Stimulated activated CD8-positive, alpha-beta memory T cell treated with anti-CD3 and anti-CD28 coated beads, Interleukin-7, amount 100 ng/mL, for 4 hours (primary cell): ENCODE data around the gene CTSL.
"Not testable (repeated sequence)": the region's sequence is repeated elsewhere in the genome, so short reads cannot be mapped to it uniquely, and the experiment has no call there.

ENCODE experiments used
- DNase-seq, 2 donors: peaks; one replicate each; pipeline ENCODE4 v3.0.0-alpha.2; 2020; ENCODE audit warnings: low read depth in 2 of 2

Gene CTSL

DNA sequence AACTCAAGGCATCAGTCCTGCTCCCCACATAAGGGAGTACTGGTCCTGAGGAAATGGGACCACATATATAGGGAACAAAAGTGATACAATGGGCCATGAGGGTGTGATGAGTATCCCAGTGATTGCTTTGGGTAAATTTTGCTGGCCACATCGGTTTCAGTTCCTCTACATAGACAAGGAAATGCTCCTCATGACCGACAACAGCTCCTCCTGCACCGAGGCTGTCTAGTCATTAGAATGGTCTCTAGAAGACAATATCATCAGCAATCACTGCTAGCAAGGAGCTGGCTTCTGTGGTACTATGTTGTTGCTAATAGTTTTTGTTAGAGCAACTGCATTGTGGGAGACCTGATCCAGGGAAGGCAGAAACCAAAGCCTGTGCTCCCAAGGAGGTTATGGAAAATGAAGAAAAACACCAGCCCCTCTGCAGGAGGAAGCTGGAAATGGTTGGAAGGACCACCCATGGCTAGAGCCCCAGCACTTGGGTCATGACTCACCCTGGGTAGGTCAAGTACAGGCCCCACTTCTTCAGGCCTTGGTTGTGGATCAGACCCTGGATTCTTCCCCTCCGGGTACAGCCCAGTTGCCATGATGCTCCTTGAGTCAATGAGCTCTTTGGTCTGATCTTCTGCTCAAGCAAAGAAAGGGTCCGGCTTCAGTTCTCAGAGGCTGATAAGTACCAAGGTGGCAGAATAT lies 3.4 kb upstream of the CTSL start:
- DNase-seq, result no peak

DNA sequence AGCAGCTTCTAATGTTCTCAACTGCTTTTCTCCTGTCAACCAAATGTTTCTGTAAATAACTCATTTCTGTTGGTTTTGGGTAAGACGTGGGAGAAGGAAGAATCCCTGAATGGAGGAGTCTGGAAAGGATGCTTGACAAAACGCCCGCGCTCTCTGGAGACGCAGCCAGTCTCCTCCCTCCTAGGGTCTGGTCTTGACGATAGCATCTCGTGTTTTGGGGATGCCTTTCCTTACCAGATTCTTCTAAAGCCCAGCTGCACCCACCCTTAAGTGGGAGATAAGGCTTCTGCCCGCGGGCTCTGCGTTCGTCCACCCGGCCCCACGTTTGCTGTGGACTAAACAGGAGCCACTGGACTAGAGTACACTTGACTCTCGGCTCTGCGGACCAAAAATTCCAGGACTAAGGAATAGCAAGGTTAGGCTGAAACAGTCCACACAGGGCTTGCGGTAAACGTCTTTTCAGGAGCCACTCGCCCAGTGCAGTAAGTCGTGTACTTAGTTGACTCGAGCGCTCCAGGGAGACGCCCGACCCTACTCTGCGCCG lies 491 bp upstream of the CTSL start:
- no peak for DNase-seq

DNA sequence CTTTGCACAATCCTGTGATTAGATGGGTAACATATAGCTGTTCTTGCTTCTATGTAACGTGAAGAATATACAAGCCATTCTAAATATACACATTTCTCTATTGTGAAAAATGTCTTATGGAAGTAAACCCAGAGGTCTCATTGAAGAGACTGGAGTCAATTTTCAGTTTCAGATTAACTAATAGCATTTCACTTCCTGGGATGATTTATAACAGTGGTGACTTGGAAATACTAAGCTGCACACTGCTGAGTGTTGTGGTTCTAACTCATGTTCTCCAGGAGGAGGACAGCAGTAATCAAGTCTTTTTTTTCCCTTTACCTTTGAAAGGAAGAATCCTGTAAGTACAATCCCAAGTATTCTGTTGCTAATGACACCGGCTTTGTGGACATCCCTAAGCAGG lies 3.3 kb downstream of the CTSL start:
- DNase-seq, result no peak

DNA sequence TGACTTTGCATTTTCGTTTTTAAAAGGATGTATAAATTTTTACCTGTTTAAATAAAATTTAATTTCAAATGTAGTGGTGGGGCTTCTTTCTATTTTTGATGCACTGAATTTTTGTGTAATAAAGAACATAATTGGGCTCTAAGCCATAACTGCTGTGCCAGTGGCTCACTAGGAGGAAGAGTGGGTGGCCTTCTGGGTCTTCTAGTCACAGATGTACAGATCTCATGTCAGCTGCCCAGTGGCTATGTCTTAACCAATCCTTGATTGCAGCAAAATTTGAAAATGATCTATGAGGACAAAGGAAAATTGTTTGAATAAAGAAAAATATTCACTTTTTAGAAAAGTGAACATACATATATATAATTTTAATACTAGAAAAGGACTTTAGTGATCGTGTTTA lies 5.4 kb downstream of the CTSL start:
- no peak for DNase-seq

DNA sequence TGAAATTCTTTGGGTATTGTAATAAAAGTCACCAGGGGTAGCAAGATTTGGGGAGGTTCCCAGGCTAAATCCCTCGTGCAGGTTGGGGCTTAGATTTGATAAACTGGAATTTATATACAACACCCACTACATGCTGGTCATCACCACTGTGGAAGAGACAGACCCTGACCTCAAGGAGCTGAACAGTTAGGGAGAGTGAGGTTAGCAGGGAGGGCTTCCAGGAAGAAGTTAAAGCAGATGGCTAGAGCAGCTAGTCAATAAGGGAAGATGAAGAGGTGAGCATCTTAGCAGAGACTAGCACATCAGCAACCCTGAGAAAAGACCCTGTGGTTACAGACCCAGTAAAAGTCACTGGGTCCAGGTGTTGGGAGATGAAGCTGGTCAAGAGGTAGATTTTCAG lies 6.4 kb downstream of the CTSL start:
- DNase-seq, result no peak

DNA sequence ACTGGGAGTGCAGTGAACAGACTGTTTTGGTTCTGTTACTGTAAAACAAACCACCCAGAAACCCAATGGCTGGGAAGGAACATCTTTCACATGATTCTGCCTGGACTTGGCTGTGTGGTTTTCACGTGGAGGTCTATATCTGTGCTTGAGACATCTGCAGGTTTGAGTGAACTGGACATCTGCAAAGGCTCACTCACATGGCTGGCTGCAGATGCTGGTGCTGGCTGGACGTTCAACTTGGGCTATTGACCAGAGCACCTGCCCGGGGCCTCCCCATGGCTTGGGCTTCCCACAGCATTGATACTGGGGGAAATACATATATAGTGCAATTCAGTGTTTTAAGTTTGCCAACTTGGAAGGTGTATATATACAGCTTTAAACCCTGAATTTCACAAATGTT lies 6.8 kb downstream of the CTSL start:
- DNase-seq, result no peak

DNA sequence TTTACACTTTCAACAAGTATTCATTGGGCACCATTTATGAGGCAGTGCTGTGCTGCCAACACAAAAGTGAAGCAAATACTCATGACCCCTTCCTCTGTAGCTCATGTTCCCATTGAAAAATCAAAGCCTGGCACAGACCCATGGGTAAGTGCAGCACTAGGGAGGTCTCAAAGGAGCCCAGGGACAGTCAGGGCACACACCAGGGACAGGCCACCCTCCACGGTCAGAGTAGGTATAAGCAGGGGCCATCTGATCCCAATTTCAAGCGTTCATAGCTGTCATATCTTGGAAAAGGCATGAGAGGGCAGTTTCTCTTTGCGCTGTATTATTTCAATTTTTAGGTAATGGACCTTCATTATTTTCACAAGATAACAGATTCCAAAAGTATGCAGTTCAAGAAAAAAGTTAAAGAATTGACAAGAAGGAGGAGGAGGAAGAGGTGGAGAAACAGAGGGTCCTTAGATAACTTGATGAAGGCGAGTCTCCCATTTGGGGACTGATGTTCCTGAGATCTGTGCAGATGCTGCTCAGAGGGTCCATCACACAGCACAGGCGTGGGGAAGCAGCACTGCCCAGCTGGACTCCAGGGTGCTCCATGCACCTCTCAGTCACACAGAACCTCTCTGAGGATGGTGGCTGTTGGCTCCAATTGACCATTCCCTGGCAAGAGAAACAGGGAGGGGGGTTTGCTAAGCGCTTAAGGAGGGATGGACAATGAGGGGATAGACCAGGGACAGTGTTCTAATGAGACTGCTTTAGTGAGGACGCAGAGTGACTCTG lies 7.5 kb downstream of the CTSL start:
- no peak for DNase-seq

DNA sequence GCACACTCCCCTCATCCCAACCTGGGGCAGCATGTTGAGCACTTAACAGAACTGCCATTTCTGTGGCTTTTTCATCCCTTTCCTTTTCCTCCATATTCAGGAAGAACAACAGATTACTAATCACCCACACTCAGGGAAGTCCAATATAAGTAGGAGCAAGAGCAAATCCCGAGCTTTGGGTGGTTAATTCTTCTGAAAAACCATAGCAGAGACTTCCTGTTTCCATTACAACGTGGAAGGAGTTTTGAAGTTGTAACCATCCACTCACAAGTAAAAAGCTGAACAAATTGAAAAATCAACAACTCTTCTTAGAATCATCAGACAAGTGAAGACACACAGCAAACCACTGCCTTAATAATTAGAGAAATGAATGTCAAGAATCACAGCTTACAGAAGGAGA lies 8.2 kb downstream of the CTSL start:
- no peak for DNase-seq

DNA sequence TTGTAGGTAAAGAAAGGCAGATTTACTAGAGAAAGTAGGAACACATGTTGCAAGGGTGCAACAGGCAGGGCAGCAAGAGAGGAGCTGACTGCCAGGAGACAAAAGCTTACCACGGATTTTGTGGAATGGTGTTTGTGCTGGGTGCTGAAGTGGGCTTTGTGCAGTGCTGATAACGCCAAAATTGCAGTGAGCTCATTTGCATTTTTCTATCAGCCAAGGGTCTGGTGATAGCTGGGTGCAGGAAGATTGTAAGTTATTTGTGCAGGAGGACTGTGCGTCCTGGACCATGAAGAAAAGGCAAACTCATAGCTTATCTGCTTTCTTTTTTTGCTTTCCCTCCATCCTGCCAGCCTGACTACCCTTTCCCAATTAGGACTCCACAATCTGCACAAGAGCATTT lies 13.6 kb downstream of the CTSL start:
- no peak for DNase-seq

DNA sequence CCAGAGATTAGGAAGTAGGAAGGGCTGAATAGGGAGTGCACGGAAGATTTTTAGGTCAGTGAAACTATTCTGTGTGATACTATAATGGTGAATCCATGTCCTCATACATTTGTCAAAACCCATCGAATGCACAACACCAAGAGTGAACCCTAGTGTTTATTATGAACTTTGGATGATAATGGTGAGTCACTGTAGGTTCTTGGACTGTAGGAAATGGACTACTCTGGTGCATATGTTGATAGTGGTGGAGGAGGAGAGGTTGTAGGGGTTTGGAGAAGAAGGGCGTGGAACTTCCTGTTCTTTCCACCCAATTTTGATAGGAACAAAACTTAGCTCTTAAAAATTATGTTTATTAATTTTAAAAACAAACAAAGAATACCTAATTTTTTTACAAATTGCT lies 14.3 kb downstream of the CTSL start:
- DNase-seq, result no peak

DNA sequence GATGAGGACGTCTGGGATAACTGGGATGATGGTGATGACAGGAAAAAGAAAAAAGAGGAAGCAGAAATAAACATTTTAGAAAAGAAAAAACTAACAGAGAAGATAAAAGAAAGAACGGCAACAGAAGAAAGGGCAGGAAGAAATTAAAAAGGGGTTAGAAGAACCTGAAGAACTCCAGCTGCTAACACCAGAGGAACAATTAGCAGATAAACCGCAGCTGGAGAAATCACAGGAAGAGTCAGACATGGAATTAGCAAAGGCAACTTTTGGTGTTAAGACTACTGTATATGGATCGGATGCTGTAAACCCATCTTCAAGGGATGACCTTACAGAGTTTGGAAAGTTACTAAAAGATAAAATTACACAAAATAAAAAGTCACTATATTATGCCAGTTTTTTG lies 15.4 kb downstream of the CTSL start:
- DNase-seq, result no peak

DNA sequence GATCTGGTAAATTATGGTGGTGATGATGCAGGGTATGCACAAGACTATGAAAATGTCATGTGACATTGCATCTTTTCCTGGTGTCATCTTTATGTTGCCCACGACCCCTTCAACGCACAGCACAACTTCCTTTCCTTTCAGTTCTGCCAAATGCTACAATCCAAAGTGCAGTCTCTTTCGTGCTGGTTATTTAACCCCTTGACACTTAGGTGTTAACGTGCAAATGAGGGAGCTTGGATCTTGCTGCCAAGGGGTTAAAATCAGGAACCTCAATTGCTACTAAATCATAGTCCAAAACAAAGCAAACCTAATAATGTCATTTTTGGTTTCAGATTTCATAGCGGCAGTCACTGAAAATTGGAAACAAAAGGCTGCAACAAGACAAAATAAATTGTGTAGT lies 16.0 kb downstream of the CTSL start:
- DNase-seq, result no peak

DNA sequence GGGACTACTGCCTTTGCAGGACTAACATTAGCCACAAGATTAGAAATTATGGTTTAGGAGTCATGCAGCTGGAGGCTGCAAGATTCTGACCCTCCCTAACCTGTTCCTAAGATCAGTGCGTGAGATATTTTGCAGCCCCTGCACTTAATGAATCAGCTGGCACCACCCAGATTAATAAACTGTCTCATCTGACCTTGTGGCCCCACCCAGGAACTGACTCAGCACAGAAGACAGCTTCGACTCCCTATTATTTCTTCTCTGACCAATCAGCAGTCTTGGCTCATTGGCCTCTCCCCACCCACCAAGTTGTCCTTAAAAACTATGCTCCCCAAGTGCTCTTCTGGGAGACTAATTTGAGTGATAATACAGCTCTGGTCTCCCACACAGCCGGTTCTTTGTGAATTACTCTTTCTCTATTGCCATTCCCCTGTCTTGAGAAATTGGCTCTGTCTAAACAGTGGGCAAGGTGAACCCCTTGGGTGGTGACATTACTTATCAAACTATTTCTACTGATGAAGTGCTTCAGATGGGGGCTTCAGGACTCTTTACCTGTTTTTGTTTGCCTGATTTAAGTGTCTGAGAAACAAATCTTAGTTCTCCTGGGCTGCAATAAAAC lies 17.0 kb downstream of the CTSL start:
- no peak for DNase-seq

DNA sequence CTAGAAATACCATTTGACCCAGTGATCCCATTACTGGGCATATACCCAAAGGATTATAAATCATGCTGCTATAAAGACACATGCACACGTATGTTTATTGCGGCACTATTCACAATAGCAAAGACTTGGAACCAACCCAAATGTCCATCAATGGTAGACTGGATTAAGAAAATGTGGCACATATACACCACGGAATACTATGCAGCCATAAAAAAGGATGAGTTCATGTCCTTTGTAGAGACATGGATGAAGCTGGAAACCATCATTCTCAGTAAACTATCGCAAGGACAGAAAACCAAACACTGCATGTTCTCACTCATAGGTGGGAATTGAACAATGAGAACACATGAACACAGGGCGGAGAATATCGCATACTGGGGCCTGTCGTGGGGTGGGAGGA lies 18.3 kb downstream of the CTSL start:
- DNase-seq, result not testable (repeated sequence)

DNA sequence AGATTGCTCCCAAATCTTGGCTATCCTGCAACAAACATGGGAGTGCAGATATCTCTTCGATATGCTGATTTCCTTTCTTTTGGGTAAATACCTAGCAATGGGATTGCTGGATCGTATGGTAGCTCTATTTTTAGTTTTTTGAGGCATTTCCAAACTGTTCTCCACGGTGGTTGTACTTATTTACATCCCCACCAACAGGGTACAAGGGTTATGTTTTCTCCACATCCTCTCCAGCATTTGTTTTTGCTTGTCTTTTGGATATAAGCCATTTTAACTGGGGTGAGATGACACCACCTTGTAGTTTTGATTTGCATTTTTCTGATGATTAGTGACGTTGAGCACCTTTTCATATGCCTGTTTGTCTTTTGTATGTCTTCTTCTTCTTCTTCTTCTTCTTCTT lies 20.3 kb downstream of the CTSL start:
- no peak for DNase-seq

DNA sequence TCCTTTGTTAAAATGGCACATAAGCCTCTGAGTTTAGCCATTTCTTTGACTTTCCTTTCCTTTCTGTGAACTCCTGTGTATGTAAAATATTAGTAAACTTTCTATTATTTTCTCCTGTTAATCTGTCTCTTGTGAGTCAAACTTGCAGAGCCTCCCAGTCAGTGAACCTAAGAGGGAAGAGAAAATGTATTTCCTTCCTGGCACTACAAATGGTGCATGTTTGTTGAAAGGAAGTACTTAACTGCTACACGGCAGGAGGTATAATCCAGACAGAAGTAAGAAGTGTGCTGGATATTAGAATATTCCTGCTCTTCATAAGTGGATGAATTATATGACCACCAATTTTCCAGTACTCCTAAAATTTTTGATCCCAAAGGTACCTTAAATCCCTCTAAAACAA lies 23.0 kb downstream of the CTSL start:
- no peak for DNase-seq

DNA sequence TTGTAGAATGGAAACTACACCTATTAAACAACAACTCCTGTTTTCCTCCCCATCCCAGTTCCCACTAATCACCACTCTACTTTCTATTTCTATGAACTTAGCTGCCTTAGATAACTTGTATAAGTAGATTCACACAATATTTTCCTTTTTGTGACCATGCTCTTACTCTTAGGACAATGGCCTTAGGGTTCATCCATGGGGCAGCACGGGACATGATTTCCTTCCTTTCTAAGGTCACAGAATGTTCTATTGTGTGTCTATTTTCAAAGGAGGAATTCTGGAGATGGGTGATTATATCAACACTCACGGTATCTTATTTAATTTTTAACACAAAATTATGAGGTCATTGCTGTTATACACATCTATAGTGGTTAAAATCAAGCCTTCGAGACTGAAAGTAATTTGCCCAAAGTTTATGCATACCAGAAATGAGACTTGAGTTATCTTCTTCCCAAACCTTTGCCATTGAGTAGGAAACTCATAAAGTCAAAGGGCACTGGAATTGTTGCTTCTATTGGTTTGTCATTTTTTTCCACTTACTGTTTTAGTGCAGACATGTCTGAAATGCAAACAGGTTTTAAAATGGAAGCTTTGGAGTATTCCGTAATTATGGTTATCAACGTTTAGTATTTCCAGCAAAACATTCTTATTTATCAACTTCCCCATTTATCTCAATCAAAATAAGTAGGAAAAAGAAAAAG lies 23.6 kb downstream of the CTSL start:
- no peak for DNase-seq

DNA sequence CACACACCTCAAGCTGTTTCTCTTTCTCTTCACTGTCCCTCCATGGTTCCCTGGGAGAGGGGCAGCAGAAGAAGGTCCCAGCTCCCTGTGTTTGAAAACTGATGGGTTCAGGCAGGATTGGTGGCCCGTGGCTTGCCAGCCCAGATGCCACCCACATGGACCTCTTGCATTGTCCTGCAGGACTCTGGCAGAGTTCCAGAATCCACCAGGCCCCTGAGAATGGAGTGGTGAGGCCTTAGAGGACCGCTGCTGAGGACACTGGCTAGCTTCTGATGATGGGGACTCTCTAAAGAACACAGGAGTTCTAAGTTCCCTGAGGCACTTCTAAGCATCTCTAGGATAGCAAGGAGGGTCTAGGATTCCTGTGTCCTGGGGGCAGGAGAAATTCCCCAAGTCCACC lies 24.8 kb downstream of the CTSL start:
- no peak for DNase-seq

DNA sequence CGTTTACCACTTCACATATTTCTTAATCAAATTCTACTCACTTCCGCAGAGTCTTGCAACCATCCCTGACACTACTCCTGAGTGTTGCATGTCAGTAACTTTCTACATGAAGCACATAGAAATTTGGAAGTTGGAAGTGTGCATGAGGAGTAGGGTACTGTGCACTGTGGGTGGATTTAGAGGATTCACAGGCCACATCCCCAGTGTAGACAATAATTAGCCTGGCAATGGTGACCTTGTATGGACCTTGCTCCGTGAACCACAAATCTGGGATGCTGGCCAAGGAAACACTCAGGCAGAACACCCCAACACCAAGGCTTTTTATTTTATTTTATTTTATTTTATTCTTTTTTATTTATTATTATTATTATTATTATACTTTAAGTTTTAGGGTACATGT lies 25.5 kb downstream of the CTSL start:
- DNase-seq, result no peak

DNA sequence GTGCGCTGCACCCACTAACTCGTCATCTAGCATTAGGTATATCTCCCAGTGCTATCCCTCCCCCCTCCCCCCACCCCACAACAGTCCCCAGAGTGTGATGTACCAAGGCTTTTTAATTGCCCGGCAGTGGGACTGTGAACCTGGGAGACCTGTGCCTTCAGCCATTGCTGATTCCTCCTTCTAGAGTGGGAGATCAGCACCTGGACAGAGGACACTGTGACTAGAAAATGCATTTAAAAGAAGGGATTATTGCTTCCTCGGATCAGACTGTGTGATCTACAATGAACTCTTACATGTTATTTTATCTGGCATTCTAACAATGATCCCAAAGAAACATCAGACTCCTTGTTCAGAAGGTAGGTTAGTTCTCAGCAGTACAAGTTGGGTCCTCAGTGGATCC lies 25.9 kb downstream of the CTSL start:
- DNase-seq, result no peak

DNA sequence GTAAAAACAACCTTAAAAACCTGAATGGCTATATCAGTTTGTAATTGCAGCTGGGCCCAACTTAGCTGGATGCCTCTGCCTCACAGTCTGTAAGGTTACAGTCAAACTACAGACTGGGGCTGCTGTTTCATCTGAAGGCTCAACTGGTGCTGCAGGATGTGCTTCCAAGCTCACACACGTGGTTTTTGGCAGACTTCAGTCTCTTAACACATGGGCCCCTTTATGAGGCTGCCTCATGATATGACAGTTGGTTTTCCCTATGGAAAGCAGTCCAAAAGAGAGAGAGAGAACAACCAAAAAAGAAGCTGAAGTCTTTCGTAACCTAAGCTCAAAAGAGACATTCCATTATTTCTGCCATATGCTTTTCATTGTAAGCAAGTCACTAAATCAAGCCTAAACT lies 27.4 kb downstream of the CTSL start:
- DNase-seq, result no peak

DNA sequence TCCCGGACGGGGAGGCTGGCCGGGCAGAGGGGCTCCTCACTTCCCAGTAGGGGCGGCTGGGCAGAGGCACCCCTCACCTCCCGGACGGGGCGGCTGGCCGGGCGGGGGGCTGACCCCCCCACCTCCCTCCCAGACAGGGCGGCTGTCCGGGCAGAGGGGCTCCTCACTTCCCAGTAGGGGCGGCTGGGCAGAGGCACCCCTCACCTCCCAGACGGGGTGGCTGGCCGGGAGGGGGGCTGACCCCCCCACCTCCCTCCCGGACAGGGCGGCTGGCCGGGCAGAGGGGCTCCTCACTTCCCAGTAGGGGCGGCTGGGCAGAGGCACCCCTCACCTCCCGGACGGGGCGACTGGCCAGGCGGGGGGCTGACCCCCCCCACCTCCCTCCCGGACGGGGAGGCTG lies 32.4 kb downstream of the CTSL start:
- DNase-seq, result not testable (repeated sequence)
